OCI-LY3 (cell line): ENCODE measurements around the gene BTNL8.

Experiments
- H2AFZ ChIP-seq: fragments of 200-600, 300-600 bp; shearing (Covaris generic); 2 replicates; pipeline ENCODE4 v1.6.0; 2014; ENCODE audit warnings: antibody characterized with exemption, low read depth, low read length
- H3K27ac ChIP-seq: fragments of 200-600, 300-600 bp; sonication (generic); 2 replicates; pipeline ENCODE4 v1.5.1; 2014; ENCODE audit warnings: mild to moderate bottlenecking, low read length, moderate library complexity, mixed read lengths
- H3K27me3 ChIP-seq: fragments of 200-600, 300-600 bp; sonication (generic); 2 replicates; pipeline ENCODE4 v1.6.1; 2014; ENCODE audit warnings: low read depth, low read length, mixed read lengths
- H3K36me3 ChIP-seq: fragments of 200-600, 300-600 bp; sonication (generic); replicated peaks from 2 replicates; pipeline ENCODE3; 2014; ENCODE audit warnings: low read depth, low read length, mixed read lengths
- H3K4me1 ChIP-seq: fragments of 300-600, 200-600 bp; sonication (generic); 2 replicates; pipeline ENCODE4 v1.6.1; 2014; ENCODE audit warnings: low read length, mixed read lengths
- H3K4me2 ChIP-seq: fragments of 200-600, 300-600 bp; sonication (generic); 2 replicates; pipeline ENCODE4 v1.6.1; 2014; ENCODE audit warnings: low read length, mixed read lengths
- H3K4me3 ChIP-seq: fragments of 300-600, 200-600 bp; sonication (generic); 2 replicates; pipeline ENCODE4 v1.5.1; 2014; ENCODE audit warnings: antibody characterized with exemption, mild to moderate bottlenecking, low read length, moderate library complexity
- H3K79me2 ChIP-seq: fragments of 300-600, 200-600 bp; shearing (Covaris generic); 2 replicates; pipeline ENCODE4 v1.6.1; 2014; ENCODE audit warnings: mild to moderate bottlenecking, low read length, mixed read lengths
- H3K9ac ChIP-seq: fragments of 300-600, 200-600 bp; shearing (Covaris generic); 2 replicates; pipeline ENCODE4 v1.6.0; 2014; ENCODE audit warnings: mild to moderate bottlenecking, low read length, moderate library complexity
- H3K9me3 ChIP-seq: fragments of 200-600, 300-600 bp; shearing (Covaris generic); 2 replicates; pipeline ENCODE4 v1.6.1; 2014; ENCODE audit warnings: low read length, mixed read lengths; ENCODE audit not compliant: insufficient read depth
- H4K20me1 ChIP-seq: fragments of 200-600, 300-600 bp; sonication (generic); 2 replicates; pipeline ENCODE4 v1.6.1; 2016; ENCODE audit warnings: low read length, mixed read lengths; ENCODE audit not compliant: insufficient read depth
- EZH2phosphoT487 ChIP-seq: fragments of 200-600 bp; shearing (Covaris generic); IDR thresholded peaks from 2 replicates; pipeline ENCODE4 v1.6.1; 2018; ENCODE audit warnings: antibody characterized with exemption, mixed run types, low read depth
- TF ChIP-seq, protein P1 (sequence below): fragments of 200-600, 300-600 bp; sonication (generic); IDR thresholded peaks from 2 replicates; pipeline ENCODE4 v1.5.1; 2014; ENCODE audit warnings: antibody characterized with exemption, low read length, low read depth

The BTNL8 gene

GRCh38 chr5:180976518-180976917 is 77.6 kb downstream of the BTNL8 start:
- Histone ChIP-seq H3K79me2 (no peaks in the 10 kb centered on the region), H3K9ac (no peak overlapping the region), H3K4me2 (no peak overlapping the region), H3K27ac (no peak overlapping the region), H4K20me1 (no peaks in the 10 kb centered on the region), H3K4me3 (no peak overlapping the region), H3K4me1 (peaks cover 20% of the 10 kb centered on the region), H3K27me3 (no peaks in the 10 kb centered on the region), H2AFZ (no peak overlapping the region), H3K9me3 (no peaks in the 10 kb centered on the region), H3K36me3 (no peaks in the 10 kb centered on the region)
- TF ChIP-seq, protein P1, sequence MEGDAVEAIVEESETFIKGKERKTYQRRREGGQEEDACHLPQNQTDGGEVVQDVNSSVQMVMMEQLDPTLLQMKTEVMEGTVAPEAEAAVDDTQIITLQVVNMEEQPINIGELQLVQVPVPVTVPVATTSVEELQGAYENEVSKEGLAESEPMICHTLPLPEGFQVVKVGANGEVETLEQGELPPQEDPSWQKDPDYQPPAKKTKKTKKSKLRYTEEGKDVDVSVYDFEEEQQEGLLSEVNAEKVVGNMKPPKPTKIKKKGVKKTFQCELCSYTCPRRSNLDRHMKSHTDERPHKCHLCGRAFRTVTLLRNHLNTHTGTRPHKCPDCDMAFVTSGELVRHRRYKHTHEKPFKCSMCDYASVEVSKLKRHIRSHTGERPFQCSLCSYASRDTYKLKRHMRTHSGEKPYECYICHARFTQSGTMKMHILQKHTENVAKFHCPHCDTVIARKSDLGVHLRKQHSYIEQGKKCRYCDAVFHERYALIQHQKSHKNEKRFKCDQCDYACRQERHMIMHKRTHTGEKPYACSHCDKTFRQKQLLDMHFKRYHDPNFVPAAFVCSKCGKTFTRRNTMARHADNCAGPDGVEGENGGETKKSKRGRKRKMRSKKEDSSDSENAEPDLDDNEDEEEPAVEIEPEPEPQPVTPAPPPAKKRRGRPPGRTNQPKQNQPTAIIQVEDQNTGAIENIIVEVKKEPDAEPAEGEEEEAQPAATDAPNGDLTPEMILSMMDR, result no peak
- no peak for TF ChIP-seq EZH2phosphoT487

GRCh38 chr5:180977852-180978251 is 78.9 kb downstream of the BTNL8 start:
- Histone ChIP-seq H3K79me2 (no peaks in the 10 kb centered on the region), H4K20me1 (no peaks in the 10 kb centered on the region), H3K27me3 (no peaks in the 10 kb centered on the region), H3K27ac (no peak overlapping the region), H3K9ac (no peak overlapping the region), H3K4me3 (no peak overlapping the region), H3K4me2 (no peak overlapping the region), H2AFZ (no peak overlapping the region), H3K9me3 (no peaks in the 10 kb centered on the region), H3K36me3 (no peaks in the 10 kb centered on the region), H3K4me1 (peaks cover 20% of the 10 kb centered on the region)
- TF ChIP-seq EZH2phosphoT487, result no peak
- TF ChIP-seq, protein P1, result no peak

GRCh38 chr5:180982008-180982741 is 83.2 kb downstream of the BTNL8 start:
- H3K27me3 ChIP-seq, result no peaks in the 10 kb centered on the region
- H4K20me1 ChIP-seq, result no peaks in the 10 kb centered on the region
- peaks cover 5% of the 10 kb centered on the region for H3K4me1 ChIP-seq
- no peak overlapping the region for H2AFZ ChIP-seq
- H3K27ac ChIP-seq, result no peak overlapping the region
- no peak overlapping the region for H3K4me3 ChIP-seq
- no peaks in the 10 kb centered on the region for H3K9me3 ChIP-seq
- no peaks in the 10 kb centered on the region for H3K36me3 ChIP-seq
- no peaks in the 10 kb centered on the region for H3K79me2 ChIP-seq
- H3K4me2 ChIP-seq, result no peak overlapping the region
- H3K9ac ChIP-seq, result no peak overlapping the region
- TF ChIP-seq EZH2phosphoT487, result no peak
- TF ChIP-seq, protein P1, result no peak

DNA sequence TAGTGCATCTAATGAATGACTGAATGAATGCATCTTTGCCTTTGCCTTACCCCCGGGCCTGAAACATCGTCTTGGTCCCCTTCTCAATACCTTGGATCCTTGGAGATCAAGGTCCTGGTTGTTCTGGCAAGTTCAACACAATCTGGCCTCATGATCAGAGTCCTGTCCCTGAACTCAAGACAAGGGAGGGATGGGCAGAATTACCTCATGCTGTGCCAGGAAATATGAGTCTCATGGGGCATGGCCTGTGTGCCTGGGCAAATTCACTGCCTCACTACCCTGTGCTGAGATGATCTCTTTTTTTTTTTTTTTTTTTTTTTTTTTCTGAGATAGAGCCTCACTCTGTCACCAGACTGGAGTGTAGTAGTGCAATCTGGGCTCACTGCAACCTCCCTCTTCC is 89.1 kb downstream of the BTNL8 start:
- Histone ChIP-seq H3K36me3 (no peaks in the 10 kb centered on the region), H2AFZ (no peak overlapping the region), H3K27me3 (no peaks in the 10 kb centered on the region), H3K9ac (no peak overlapping the region), H4K20me1 (no peaks in the 10 kb centered on the region), H3K79me2 (no peaks in the 10 kb centered on the region), H3K4me1 (no peaks in the 10 kb centered on the region), H3K9me3 (no peaks in the 10 kb centered on the region), H3K4me3 (no peak overlapping the region), H3K4me2 (no peak overlapping the region), H3K27ac (no peak overlapping the region)
- TF ChIP-seq, protein P1, result no peak
- no peak for TF ChIP-seq EZH2phosphoT487
